Testis (tissue), 2 donors: ENCODE measurements around the gene HPSE2.

Experiments used
- CTCF ChIP-seq, 3 experiments: fragments of 450-650 bp in 2 of 3; fragments of 200-600 bp in 1 of 3; sonication (generic) in 1 of 3; IDR thresholded peaks; one replicate each; pipeline ENCODE4 v1.5.1; 2016 to 2019; ENCODE audit warnings: antibody characterized with exemption in 3 of 3, mild to moderate bottlenecking in 2 of 3, moderate library complexity in 1 of 3
- POLR2A ChIP-seq: fragments of 450-650 bp; IDR thresholded peaks from one replicate; pipeline ENCODE4 v1.6.1; 2017; ENCODE audit warnings: antibody characterized with exemption, mild to moderate bottlenecking, moderate library complexity

- TF ChIP-seq CTCF (IDR thresholded peaks at IDR 0.05) (no peak), POLR2A (no peak)
Measured at GRCh38 chr10:98795467-98795866, 440.2 kb downstream of the HPSE2 start.
